ENCODE measurements around the gene RAPGEF1.

DNA sequence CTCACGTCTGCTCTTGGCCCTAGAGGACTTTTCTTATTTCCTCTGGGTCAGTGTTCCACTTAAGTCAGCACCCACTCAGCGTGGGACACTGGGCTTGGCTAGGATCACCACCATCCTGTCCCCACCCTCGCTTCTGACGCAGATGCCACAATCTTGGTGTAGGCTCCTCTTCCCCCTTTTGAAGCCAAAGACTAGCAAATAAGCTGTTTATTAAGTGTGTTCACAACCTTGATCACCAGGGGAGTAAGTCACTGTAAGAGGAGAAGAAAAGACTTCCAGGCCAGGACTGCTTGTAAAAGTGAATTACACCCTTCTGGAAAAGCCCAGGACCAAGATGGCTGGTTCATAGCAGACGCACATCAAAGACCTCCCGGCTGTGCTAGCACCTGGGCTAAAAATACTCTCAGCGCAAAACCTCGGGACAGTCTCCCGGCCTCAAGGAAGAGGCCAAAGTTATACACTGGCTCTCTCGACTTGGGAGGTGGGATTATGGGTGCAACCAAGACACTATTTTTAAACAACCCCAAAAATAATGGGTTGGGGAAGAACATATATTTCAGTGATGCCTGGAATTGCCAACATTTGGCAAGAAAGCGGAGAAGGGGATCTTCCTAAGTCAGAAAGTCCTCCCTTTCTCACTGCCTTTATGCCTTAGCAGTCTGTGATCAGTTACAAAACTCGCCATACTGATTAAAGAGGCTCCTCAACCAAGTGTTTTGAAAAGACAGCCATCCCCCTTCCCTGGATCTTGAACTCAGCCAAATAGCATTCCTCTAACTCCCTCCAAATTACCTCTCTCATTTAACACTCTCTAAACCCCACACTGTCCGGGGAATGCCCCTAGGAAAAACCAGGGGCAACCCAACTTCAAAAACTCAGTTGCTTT is 69.4 kb downstream of the RAPGEF1 start:
- TF ChIP-seq, protein P1, sequence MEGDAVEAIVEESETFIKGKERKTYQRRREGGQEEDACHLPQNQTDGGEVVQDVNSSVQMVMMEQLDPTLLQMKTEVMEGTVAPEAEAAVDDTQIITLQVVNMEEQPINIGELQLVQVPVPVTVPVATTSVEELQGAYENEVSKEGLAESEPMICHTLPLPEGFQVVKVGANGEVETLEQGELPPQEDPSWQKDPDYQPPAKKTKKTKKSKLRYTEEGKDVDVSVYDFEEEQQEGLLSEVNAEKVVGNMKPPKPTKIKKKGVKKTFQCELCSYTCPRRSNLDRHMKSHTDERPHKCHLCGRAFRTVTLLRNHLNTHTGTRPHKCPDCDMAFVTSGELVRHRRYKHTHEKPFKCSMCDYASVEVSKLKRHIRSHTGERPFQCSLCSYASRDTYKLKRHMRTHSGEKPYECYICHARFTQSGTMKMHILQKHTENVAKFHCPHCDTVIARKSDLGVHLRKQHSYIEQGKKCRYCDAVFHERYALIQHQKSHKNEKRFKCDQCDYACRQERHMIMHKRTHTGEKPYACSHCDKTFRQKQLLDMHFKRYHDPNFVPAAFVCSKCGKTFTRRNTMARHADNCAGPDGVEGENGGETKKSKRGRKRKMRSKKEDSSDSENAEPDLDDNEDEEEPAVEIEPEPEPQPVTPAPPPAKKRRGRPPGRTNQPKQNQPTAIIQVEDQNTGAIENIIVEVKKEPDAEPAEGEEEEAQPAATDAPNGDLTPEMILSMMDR (IDR thresholded peaks at IDR 0.05) = no peak
- TF ChIP-seq ZFX (IDR thresholded peaks at IDR 0.05; ENCODE audit: borderline replicate concordance) = no peak

Measured in 22Rv1 (cell line).